ENCODE results near the gene CDH1. TPM values are rescaled to one million over a fixed set of nuclear protein-coding genes. Genes with fewer than 3 reads are reported as not detected.
A peak's percentile ranks its signal among the peaks of the same experiment; 100 is the strongest.
"Not testable (repeated sequence)": the region's sequence is repeated elsewhere in the genome, so short reads cannot be mapped to it uniquely, and the experiment has no call there.

Gene CDH1
- total RNA-seq, 1 experiment from 2014 or later = 6.0 TPM

DNA sequence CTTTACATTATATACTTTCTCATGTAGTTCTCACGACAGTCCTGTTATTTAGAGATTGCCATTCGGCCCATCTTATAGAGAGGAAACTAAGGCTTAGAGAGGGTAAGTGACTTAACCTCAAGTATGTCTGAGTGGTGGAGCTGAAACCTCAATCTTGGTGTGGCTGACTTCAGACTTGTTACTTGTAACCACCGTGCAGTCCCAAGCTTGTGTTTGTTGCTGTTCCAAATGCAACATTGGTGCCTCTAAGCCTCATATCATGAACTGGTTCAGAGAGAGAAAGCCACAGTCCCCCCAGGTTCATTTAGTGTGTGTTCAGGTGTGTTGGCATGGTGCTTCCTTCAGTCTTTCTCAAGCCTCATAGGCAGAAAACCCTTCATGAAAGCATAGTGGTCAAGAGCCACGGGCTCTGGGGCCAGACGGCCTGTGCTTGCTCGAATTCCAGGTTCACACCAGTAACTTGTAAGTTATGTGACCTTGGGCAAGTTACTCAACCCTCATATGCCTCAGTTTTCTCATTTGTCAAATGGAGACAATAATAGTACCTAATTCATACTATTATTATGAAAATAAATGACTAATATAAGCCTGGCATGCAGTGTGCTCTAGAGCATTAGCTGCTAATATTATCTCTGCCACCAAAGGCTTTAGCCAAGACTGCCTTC, 39.9 kb downstream of the CDH1 start:
- DNase-seq (ENCODE audit: low read depth, low spot score) = no peak
- in situ Hi-C loops (cut with HindIII; ENCODE audit: low pct_unique_long_range_greater_than_20kb, low sequenced_read_pairs) = no loop called here

DNA sequence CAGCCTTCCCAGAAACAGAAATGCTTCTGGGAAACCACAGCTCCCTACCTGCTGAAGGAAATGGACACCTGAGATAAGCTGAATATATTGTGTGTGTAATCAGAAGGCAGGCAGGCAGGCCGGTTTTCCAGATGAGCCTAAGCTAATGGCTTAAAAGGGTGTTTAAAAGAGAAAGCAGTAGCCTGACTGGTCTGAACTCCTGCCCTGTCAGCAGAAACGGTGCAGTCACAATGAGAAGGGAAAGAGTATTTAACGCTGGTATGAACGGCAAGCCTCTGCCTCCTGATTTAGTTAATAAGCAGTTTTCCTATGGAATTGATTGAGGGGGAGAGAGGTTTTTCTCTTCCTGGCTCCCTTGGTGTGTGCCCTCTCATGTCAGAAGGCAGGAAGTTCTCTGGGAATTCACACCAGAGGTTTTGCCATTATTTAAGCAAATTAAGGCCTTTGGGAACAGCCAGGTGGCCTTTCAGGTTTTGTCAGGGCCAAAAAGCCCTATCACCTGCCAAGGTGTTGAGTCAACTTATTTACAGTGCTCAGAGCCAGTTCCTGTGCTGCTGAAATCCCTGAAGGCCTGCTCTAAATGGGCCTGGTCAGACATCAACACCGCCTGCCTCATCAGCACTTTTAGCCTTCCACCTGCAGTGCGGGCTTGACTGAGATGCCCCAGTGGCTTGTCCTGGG, 41.6 kb downstream of the CDH1 start:
- no peak for DNase-seq (ENCODE audit: low read depth, low spot score)
- in situ Hi-C loops (cut with HindIII; ENCODE audit: low pct_unique_long_range_greater_than_20kb, low sequenced_read_pairs) = no loop called here

- in situ Hi-C loops (cut with HindIII; ENCODE audit: low pct_unique_long_range_greater_than_20kb, low sequenced_read_pairs) = no loop called here
- DNase-seq (ENCODE audit: low read depth, low spot score) = no peak
Measured at GRCh38 chr16:68779891-68780290, 42.8 kb downstream of the CDH1 start.

DNA sequence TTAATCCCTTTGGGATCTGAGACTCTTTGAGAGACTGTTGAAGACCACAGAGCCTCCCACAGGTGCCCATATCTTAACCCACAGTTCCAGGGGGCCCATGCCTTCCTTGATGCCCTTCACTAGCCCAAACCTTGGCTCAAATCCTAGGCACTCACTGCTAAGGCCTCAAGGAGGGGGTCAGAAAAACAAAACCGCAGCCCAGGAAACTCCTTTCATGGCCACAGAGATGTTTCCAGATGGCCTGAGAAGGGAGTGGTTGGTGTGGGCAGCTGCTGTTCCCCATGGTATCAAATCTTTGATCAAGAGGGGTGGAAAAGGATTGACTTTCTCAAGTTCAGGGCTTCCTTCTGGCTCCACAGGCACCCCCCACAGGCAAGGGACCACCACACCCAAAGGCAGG, 44.7 kb downstream of the CDH1 start:
- in situ Hi-C loops (cut with HindIII; ENCODE audit: low pct_unique_long_range_greater_than_20kb, low sequenced_read_pairs) = no loop called here
- no peak for DNase-seq (ENCODE audit: low read depth, low spot score)

GRCh38 chr16:68782198-68783174, 45.4 kb downstream of the CDH1 start:
- no peak for DNase-seq (ENCODE audit: low read depth, low spot score)
- in situ Hi-C loops (cut with HindIII; ENCODE audit: low pct_unique_long_range_greater_than_20kb, low sequenced_read_pairs) = no loop called here

DNA sequence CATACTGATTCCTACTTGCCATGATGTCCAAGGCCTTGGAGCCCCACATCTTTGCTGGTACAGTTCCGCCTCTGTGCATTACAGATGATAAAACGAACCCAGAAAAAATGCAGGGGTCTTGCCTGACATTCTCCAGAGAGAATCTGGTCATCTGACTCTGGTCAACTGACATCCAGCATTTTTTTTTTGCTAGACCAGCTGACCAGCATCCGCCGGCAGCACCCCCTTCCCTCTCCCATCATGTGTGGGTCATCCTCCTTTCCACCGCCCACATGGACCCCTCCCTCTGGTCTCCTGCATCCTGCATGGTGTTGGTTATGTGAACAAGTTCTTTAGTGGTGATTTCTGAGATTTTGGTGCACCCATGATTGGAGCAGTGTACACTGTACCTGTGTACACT, 47.1 kb downstream of the CDH1 start:
- in situ Hi-C loops (cut with HindIII; ENCODE audit: low pct_unique_long_range_greater_than_20kb, low sequenced_read_pairs) = no loop called here
- peak; percentile 89 for DNase-seq (ENCODE audit: low read depth, low spot score)

- DNase-seq (ENCODE audit: low read depth, low spot score) = peak; percentile 55
- in situ Hi-C loops (cut with HindIII; ENCODE audit: low pct_unique_long_range_greater_than_20kb, low sequenced_read_pairs) = no loop called here
Measured at GRCh38 chr16:68784721-68785120, 47.6 kb downstream of the CDH1 start.

DNA sequence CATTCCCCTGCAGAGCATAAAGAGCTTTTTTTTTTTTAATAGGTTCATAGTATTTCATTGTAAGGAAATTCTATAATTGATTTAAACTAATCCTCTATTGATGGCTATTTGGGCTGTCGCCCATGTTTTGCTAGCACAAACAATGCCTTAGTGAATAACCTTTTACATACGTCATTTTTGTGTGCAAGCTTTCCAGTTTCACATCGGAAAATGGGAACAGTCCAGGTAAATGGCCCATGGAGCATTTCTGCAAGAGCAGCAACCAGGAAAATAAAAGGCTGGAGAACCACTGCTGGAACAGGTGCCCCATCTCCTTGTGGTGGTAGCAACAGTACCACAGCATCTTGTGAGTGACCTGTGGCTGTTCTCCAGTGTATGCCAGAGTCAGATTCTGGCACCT, 48.6 kb downstream of the CDH1 start:
- in situ Hi-C loops (cut with HindIII; ENCODE audit: low pct_unique_long_range_greater_than_20kb, low sequenced_read_pairs) = no loop called here
- no peak for DNase-seq (ENCODE audit: low read depth, low spot score)

GRCh38 chr16:68786685-68787418, 49.8 kb downstream of the CDH1 start:
- DNase-seq (ENCODE audit: low read depth, low spot score) = peak; percentile 99
- in situ Hi-C loops (cut with HindIII; ENCODE audit: low pct_unique_long_range_greater_than_20kb, low sequenced_read_pairs) = no loop called here

- DNase-seq (ENCODE audit: low read depth, low spot score); in situ Hi-C loops (cut with HindIII; ENCODE audit: low pct_unique_long_range_greater_than_20kb, low sequenced_read_pairs): not testable (repeated sequence)
Measured at GRCh38 chr16:68787419-68787807, 50.3 kb downstream of the CDH1 start.

- in situ Hi-C loops (cut with HindIII; ENCODE audit: low pct_unique_long_range_greater_than_20kb, low sequenced_read_pairs) = no loop called here
Measured at GRCh38 chr16:68790130-68790761, 53.2 kb downstream of the CDH1 start.

DNA sequence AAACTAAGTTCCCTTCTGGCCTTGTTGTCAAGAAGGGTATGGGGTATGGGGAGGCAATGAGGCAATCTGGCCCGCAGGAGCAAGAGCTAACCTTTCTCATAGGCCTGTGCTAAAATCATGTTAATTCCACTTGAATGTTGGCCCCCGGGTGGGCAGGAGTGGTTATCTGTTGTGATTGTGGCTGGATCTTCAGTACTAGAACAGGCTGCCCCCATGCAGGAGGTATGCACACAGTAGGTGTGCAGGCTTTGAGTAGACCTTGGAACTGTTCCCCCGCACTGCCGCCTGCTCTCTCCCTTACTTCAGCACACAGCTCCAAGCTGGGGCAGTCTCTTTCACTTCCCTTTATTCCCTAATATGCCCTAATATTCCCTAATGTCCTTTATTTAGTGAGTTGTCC, 53.9 kb downstream of the CDH1 start:
- in situ Hi-C loops (cut with HindIII; ENCODE audit: low pct_unique_long_range_greater_than_20kb, low sequenced_read_pairs) = no loop called here
- DNase-seq (ENCODE audit: low read depth, low spot score) = no peak

More at GRCh38 chr16:68790130-68790761, 53.2 kb downstream of the CDH1 start:
- peak; percentile 38 for DNase-seq (ENCODE audit: low read depth, low spot score)

DNA sequence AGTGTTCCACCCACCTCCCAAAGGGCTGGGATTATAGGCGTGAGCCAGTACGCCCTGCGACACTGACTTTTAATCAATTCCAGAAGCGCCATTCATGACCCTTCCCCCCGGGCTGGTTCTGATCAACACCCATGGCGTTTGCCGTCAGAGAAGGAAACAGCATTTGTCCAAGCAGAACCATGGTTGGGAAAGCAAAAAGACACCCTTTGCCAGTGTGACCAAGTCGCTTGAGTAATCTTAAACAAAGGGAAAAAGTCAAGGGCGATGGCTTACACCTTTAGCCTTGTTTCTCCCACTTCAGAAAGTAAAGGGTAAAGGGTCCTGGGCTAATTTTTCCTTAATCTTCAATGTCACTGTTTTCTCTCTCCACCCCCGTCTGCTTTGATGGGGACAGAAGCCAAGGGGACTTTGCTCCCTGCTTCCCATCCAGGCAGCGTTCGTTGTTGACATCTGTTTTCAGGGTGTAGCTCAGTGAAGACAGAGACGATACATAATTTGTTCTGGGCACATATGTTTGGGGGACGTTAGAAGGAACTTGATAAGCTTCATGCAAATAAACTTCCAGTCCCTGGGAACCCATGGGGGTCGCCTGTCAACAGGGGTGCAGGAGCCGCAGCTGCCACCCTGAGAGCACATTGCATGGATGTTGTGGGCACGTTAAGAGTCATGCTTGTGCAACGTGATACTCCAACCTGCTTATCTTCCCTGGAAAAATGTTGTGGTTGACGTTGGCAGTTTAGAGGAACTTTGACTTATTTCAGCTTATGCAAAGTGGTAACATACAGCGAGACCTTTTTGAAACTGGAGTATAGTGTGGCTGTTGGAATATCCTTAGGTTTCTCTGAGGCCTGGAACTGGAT, 55.6 kb downstream of the CDH1 start:
- in situ Hi-C loops (cut with HindIII; ENCODE audit: low pct_unique_long_range_greater_than_20kb, low sequenced_read_pairs) = no loop called here
- DNase-seq (ENCODE audit: low read depth, low spot score) = no peak

DNA sequence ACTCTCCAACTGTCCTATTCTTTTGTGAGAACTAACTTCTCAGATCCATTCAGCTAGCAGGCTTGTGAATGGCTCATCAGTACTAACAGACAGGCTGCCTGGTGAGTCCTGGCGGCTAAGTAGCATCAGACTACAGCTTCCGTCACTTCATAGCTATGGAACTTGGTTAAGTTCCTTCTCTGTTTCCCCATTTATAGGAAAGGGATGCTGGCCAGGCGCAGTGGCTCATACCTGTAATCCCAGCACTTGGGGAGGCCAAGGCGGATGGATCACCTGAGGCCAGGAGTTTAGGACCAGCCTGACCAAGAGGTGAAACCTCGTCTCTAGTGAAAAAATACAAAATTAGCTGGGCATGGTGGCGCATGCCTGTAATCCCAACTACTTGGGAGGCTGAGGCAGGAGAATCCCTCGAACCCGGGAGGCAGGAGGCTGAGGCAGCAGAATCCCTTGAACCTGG, 56.3 kb downstream of the CDH1 start:
- no peak for DNase-seq (ENCODE audit: low read depth, low spot score)
- in situ Hi-C loops (cut with HindIII; ENCODE audit: low pct_unique_long_range_greater_than_20kb, low sequenced_read_pairs) = no loop called here

DNA sequence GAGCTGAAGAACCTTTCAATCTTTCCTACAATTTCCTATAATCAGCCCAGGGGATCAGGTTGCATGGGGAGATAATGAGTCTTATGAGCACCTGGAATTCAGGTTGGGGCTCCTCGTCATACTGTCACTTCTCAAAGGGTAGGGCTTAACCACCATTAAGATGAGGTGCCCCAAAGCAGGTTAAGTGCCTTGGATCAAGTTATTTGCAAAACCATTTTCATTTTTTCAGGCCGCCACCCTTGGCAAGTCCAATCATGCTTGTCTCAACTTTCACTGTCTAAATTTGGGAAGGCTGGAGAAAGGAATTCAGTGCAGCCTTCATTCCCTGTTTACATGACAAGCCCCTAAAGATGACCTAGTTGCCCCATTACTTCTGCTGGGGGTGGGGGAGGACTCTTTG, 61.3 kb downstream of the CDH1 start:
- no peak for DNase-seq (ENCODE audit: low read depth, low spot score)
- in situ Hi-C loops (cut with HindIII; ENCODE audit: low pct_unique_long_range_greater_than_20kb, low sequenced_read_pairs) = no loop called here

DNA sequence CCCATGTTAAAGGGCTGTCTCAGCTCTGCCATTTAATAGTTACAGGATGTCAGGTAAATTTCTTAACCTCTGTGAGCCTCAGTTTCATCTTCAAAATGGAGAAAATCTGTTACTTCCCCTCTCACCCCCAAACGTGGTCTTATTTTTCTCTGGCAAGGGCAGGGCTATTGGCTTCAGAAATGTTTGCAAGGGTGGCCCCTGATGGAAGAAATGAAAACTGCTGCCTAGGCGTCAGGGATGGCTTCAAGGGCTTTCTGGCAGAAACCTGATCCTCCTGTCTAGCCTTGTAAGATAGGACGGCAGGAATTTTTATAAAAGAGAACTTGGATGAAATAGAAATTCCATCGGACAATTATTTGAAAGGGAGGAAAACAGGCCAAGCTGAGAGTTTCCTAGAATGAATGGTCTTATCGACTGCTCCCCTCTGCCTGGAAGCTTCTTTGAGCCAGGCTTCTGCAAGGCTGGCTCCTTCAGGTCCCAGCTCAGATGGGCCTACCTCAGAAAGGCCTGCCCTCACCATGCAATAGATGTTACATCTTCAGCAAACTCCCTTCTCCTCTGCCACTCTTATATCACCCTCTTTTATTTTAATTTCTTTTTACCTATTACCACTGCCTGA, 63.3 kb downstream of the CDH1 start:
- in situ Hi-C loops (cut with HindIII; ENCODE audit: low pct_unique_long_range_greater_than_20kb, low sequenced_read_pairs) = no loop called here
- DNase-seq (ENCODE audit: low read depth, low spot score) = peak; percentile 90
